Smooth muscle cell (in vitro differentiated cells): Measurements from ENCODE around the gene MAPK6. TPM values are rescaled to one million over a fixed set of nuclear protein-coding genes. Genes with fewer than 3 reads are reported as not detected.

Source experiments
- DNase-seq: peaks from one replicate; lab custom pipeline; 2025; ENCODE audit not compliant: unreplicated experiment; lab: John Stamatoyannopoulos, UW
- H2AFZ ChIP-seq: fragments of 200-600 bp; sonication (generic); 2 replicates; pipeline ENCODE4 v1.6.0; 2016; ENCODE audit warnings: antibody characterized with exemption, low read depth, mild to moderate bottlenecking
- H3F3A ChIP-seq: fragments of 200-600 bp; sonication (generic); 2 replicates; pipeline ENCODE4 v1.6.0; 2017; ENCODE audit warnings: antibody characterized with exemption, low read depth
- H3K27ac ChIP-seq: fragments of 200-600 bp; sonication (generic); 2 replicates; pipeline ENCODE4 v1.5.1; 2016; ENCODE audit warnings: low read depth, mild to moderate bottlenecking
- H3K27me3 ChIP-seq: fragments of 200-600 bp; sonication (generic); 2 replicates; pipeline ENCODE4 v1.6.1; 2016; ENCODE audit warnings: low read depth, mild to moderate bottlenecking
- H3K36me3 ChIP-seq: fragments of 200-600 bp; sonication (generic); 2 replicates; pipeline ENCODE4 v1.5.1; 2016; ENCODE audit warnings: low read depth
- H3K4me1 ChIP-seq: fragments of 200-600 bp; sonication (generic); 2 replicates; pipeline ENCODE4 v1.5.1; 2016; ENCODE audit warnings: low read depth
- H3K4me2 ChIP-seq: fragments of 200-600 bp; sonication (generic); 2 replicates; pipeline ENCODE4 v1.6.0; 2016; ENCODE audit warnings: mild to moderate bottlenecking
- H3K4me3 ChIP-seq: fragments of 200-600 bp; sonication (generic); 2 replicates; pipeline ENCODE4 v1.5.1; 2016; ENCODE audit warnings: mild to moderate bottlenecking
- H3K79me2 ChIP-seq: fragments of 200-600 bp; sonication (generic); 2 replicates; pipeline ENCODE4 v1.6.0; 2016; ENCODE audit warnings: low read depth, mild to moderate bottlenecking
- H3K9ac ChIP-seq: fragments of 200-600 bp; sonication (generic); 2 replicates; pipeline ENCODE4 v1.6.0; 2016; ENCODE audit warnings: low read depth
- H3K9me3 ChIP-seq: fragments of 200-600 bp; sonication (generic); replicated peaks from 2 replicates; pipeline ENCODE4 v1.5.1; 2016; ENCODE audit warnings: low read depth
- H4K20me1 ChIP-seq: fragments of 200-600 bp; sonication (generic); 2 replicates; pipeline ENCODE4 v1.6.0; 2016; ENCODE audit warnings: low read depth
- CTCF ChIP-seq: fragments of 200-600 bp; sonication (generic); IDR thresholded peaks from 2 replicates; pipeline ENCODE4 v1.5.1; 2017; ENCODE audit warnings: borderline replicate concordance, mild to moderate bottlenecking, antibody characterized with exemption; ENCODE audit not compliant: insufficient read depth, poor library complexity, severe bottlenecking
- WGBS: methylation state at CpG from one replicate; pipeline ENCODE4 v1.1.7; 2016; ENCODE audit warnings: low lambda C conversion rate; 5-methylcytosine and 5-hydroxymethylcytosine counted together
- polyA plus RNA-seq: library from polyadenylated mRNA; unstranded; fragments of >200 nt; fragmentation: Nextera tagmentation; extraction: Ambion mirVana; gene quantifications from 2 replicates; pipeline ENCODE4 v1.2.1, GENCODE V29; 2016
- total RNA-seq: library from RNA; depleted of rRNA; stranded (reverse); fragments of >200 nt; gene quantifications from 2 replicates; pipeline ENCODE4 v1.2.3, GENCODE V29; 2014

The MAPK6 gene
- total and polyA plus RNA-seq, 2 experiments from 2014 or later, result 38.6 to 107 TPM

GRCh38 chr15:52008359-52008697 is 10.7 kb upstream of the MAPK6 start:
- Histone ChIP-seq H3K27me3 (no peaks in the 10 kb centered on the region), H3K9ac (no peak overlapping the region), H4K20me1 (no peaks in the 10 kb centered on the region), H3F3A (peaks cover 5% of the 10 kb centered on the region), H3K9me3 (no peaks in the 10 kb centered on the region), H2AFZ (no peak overlapping the region), H3K27ac (no peak overlapping the region), H3K4me3 (no peak overlapping the region), H3K79me2 (no peaks in the 10 kb centered on the region), H3K36me3 (no peaks in the 10 kb centered on the region), H3K4me1 (no peaks in the 10 kb centered on the region), H3K4me2 (no peak overlapping the region)
- DNase-seq, result no peak
- no peak for TF ChIP-seq CTCF
- WGBS, result 93% methylated on average over 5 of the region's 5 CpGs

- Histone ChIP-seq H3K27me3 (no peaks in the 10 kb centered on the region), H3K4me1 (no peaks in the 10 kb centered on the region), H2AFZ (no peak overlapping the region), H3K27ac (no peak overlapping the region), H3K4me3 (no peak overlapping the region), H3F3A (peaks cover 5% of the 10 kb centered on the region), H4K20me1 (no peaks in the 10 kb centered on the region), H3K4me2 (no peak overlapping the region), H3K9me3 (no peaks in the 10 kb centered on the region), H3K79me2 (no peaks in the 10 kb centered on the region), H3K36me3 (no peaks in the 10 kb centered on the region), H3K9ac (no peak overlapping the region)
- no peak for TF ChIP-seq CTCF
- no peak for DNase-seq
- 90% methylated on average over 2 of the region's 2 CpGs for WGBS
Measured at GRCh38 chr15:52008698-52009434, 10.2 kb upstream of the MAPK6 start.

- Histone ChIP-seq H3K9me3 (no peaks in the 10 kb centered on the region), H3K4me3 (no peak overlapping the region), H3K79me2 (no peaks in the 10 kb centered on the region), H3K9ac (no peak overlapping the region), H4K20me1 (no peaks in the 10 kb centered on the region), H3K4me1 (no peaks in the 10 kb centered on the region), H3K27me3 (no peaks in the 10 kb centered on the region), H2AFZ (no peak overlapping the region), H3F3A (peaks cover 3% of the 10 kb centered on the region), H3K4me2 (no peak overlapping the region), H3K36me3 (no peaks in the 10 kb centered on the region), H3K27ac (no peak overlapping the region)
- no peak for TF ChIP-seq CTCF
- DNase-seq, result no peak
- 82% methylated on average over 14 of the region's 14 CpGs for WGBS
Measured at GRCh38 chr15:52010633-52011595, 8.1 kb upstream of the MAPK6 start.
